Neural progenitor cell (in vitro differentiated cells): ENCODE measurements around the gene PHETA1. TPM values are rescaled to one million over a fixed set of nuclear protein-coding genes. Genes with fewer than 3 reads are reported as not detected.

Experiments used
- DNase-seq: peaks from one replicate; pipeline ENCODE4 v3.0.0-alpha.2; 2016; ENCODE audit warnings: low spot score
- H2AFZ ChIP-seq: fragments of 200-600 bp; sonication (generic); replicated peaks from 2 replicates; pipeline ENCODE4 v1.6.1; 2016; ENCODE audit warnings: antibody characterized with exemption
- H3F3A ChIP-seq: fragments of 200-600 bp; sonication (generic); 2 replicates; pipeline ENCODE4 v1.6.1; 2016; ENCODE audit warnings: antibody characterized with exemption, low read depth
- H3K27ac ChIP-seq: fragments of 200-600 bp; sonication (generic); 2 replicates; pipeline ENCODE4 v1.5.1; 2016; ENCODE audit warnings: mild to moderate bottlenecking
- H3K27me3 ChIP-seq: fragments of 200-600 bp; sonication (generic); 2 replicates; pipeline ENCODE4 v1.6.1; 2016; ENCODE audit warnings: mild to moderate bottlenecking, moderate library complexity
- H3K36me3 ChIP-seq: fragments of 200-600 bp; sonication (generic); 2 replicates; pipeline ENCODE4 v1.5.1; 2016
- H3K4me1 ChIP-seq: fragments of 200-600 bp; sonication (generic); 2 replicates; pipeline ENCODE4 v1.6.1; 2016; ENCODE audit warnings: mixed run types
- H3K4me2 ChIP-seq: fragments of 200-600 bp; sonication (generic); 2 replicates; pipeline ENCODE4 v1.6.1; 2016
- H3K4me3 ChIP-seq: fragments of 200-600 bp; sonication (generic); 2 replicates; pipeline ENCODE4 v1.5.1; 2016
- H3K79me2 ChIP-seq: fragments of 200-600 bp; sonication (generic); 2 replicates; pipeline ENCODE4 v1.6.1; 2016; ENCODE audit warnings: low read depth
- H3K9ac ChIP-seq: fragments of 200-600 bp; sonication (generic); 2 replicates; pipeline ENCODE4 v1.6.1; 2016
- H3K9me3 ChIP-seq: fragments of 200-600 bp; sonication (generic); 2 replicates; pipeline ENCODE4 v1.5.1; 2016; ENCODE audit warnings: low read depth
- H4K20me1 ChIP-seq: fragments of 200-600 bp; sonication (generic); 2 replicates; pipeline ENCODE4 v1.6.1; 2016; ENCODE audit warnings: low read depth
- H3K27ac Mint-ChIP-seq: 3 replicates; pipeline ENCODE4 v1.8.0; 2021; ENCODE audit warnings: mixed read lengths
- H3K27me3 Mint-ChIP-seq: 2 replicates; pipeline ENCODE4 v1.8.0; 2022; ENCODE audit warnings: low read depth, mild to moderate bottlenecking, inconsistent platforms, moderate library complexity, mixed read lengths; ENCODE audit not compliant: insufficient read depth
- H3K36me3 Mint-ChIP-seq: 3 replicates; pipeline ENCODE4 v1.8.0; 2021; ENCODE audit warnings: mixed read lengths
- H3K4me1 Mint-ChIP-seq: 3 replicates; pipeline ENCODE4 v1.8.0; 2021; ENCODE audit warnings: mixed read lengths
- H3K4me3 Mint-ChIP-seq: 3 replicates; pipeline ENCODE4 v1.8.0; 2021; ENCODE audit warnings: mild to moderate bottlenecking, moderate library complexity, mixed read lengths
- H3K9me3 Mint-ChIP-seq: 3 replicates; pipeline ENCODE4 v1.8.0; 2020; ENCODE audit warnings: mixed read lengths
- CTCF ChIP-seq: fragments of 200-600 bp; sonication (generic); IDR thresholded peaks from 2 replicates; pipeline ENCODE4 v1.5.1; 2017; ENCODE audit warnings: antibody characterized with exemption, mild to moderate bottlenecking
- EZH2 ChIP-seq: fragments of 200-600 bp; sonication (generic); IDR thresholded peaks from 2 replicates; pipeline ENCODE4 v1.6.1; 2017; ENCODE audit warnings: antibody characterized with exemption, mild to moderate bottlenecking, moderate library complexity
- EZH2phosphoT487 ChIP-seq: fragments of 200-600 bp; sonication (generic); IDR thresholded peaks from 2 replicates; pipeline ENCODE4 v1.6.1; 2017; ENCODE audit warnings: antibody characterized with exemption
- total RNA-seq: library from RNA; depleted of rRNA; stranded (reverse); fragments of >200 nt; gene quantifications from 2 replicates; pipeline ENCODE4 v1.2.3, GENCODE V29; 2015; ENCODE audit warnings: low replicate concordance

Gene PHETA1
- total RNA-seq, 1 donor from 2014 or later = 1.5 TPM

GRCh38 chr12:111354511-111354910, 14.4 kb downstream of the PHETA1 start:
- Histone ChIP-seq H3K27me3 (no peaks in the 10 kb centered on the region), H3K27ac (no peak overlapping the region), H3K4me3 (no peak overlapping the region), H3K4me1 (no peaks in the 10 kb centered on the region), H3K36me3 (no peaks in the 10 kb centered on the region), H3F3A (peaks cover 4% of the 10 kb centered on the region), H3K79me2 (no peaks in the 10 kb centered on the region), H3K9ac (no peak overlapping the region), H3K9me3 (no peaks in the 10 kb centered on the region), H3K4me2 (no peak overlapping the region), H4K20me1 (no peaks in the 10 kb centered on the region), H2AFZ (no peak overlapping the region)
- Mint-ChIP-seq H3K27ac (no peak overlapping the region), H3K4me3 (no peak overlapping the region), H3K27me3 (no peaks in the 10 kb centered on the region), H3K4me1 (peaks cover 2% of the 10 kb centered on the region), H3K9me3 (no peaks in the 10 kb centered on the region), H3K36me3 (no peaks in the 10 kb centered on the region)
- no peak for TF ChIP-seq EZH2phosphoT487
- TF ChIP-seq CTCF = no peak
- TF ChIP-seq EZH2 = no peak
- DNase-seq = no peak

GRCh38 chr12:111353603-111354295, 15.1 kb downstream of the PHETA1 start:
- no peak overlapping the region for H2AFZ ChIP-seq
- no peak overlapping the region for H3K4me2 ChIP-seq
- Mint-ChIP-seq H3K27ac (no peak overlapping the region), H3K4me1 (no peaks in the 10 kb centered on the region), H3K27me3 (no peaks in the 10 kb centered on the region), H3K4me3 (no peak overlapping the region), H3K9me3 (peaks cover 3% of the 10 kb centered on the region), H3K36me3 (peaks cover 5% of the 10 kb centered on the region)
- no peak overlapping the region for H3K27ac ChIP-seq
- no peak overlapping the region for H3K4me3 ChIP-seq
- no peaks in the 10 kb centered on the region for H3K79me2 ChIP-seq
- H3K9ac ChIP-seq = no peak overlapping the region
- DNase-seq = no peak
- H3F3A ChIP-seq = no peaks in the 10 kb centered on the region
- H4K20me1 ChIP-seq = no peaks in the 10 kb centered on the region
- TF ChIP-seq CTCF (no peak), EZH2 (no peak), EZH2phosphoT487 (no peak)
- H3K9me3 ChIP-seq = no peaks in the 10 kb centered on the region
- H3K27me3 ChIP-seq = no peaks in the 10 kb centered on the region
- no peaks in the 10 kb centered on the region for H3K4me1 ChIP-seq
- no peaks in the 10 kb centered on the region for H3K36me3 ChIP-seq

- Histone ChIP-seq H3K79me2 (no peaks in the 10 kb centered on the region), H3F3A (no peaks in the 10 kb centered on the region), H3K27ac (no peak overlapping the region), H3K27me3 (no peaks in the 10 kb centered on the region), H3K4me3 (no peak overlapping the region), H3K4me2 (no peak overlapping the region), H3K36me3 (no peaks in the 10 kb centered on the region), H3K9ac (no peak overlapping the region), H3K9me3 (no peaks in the 10 kb centered on the region), H4K20me1 (no peaks in the 10 kb centered on the region), H3K4me1 (no peaks in the 10 kb centered on the region), H2AFZ (no peak overlapping the region)
- H3K36me3 Mint-ChIP-seq = peaks cover 8% of the 10 kb centered on the region
- DNase-seq = no peak
- H3K4me1 Mint-ChIP-seq = no peaks in the 10 kb centered on the region
- peaks cover 8% of the 10 kb centered on the region for H3K9me3 Mint-ChIP-seq
- H3K27me3 Mint-ChIP-seq = no peaks in the 10 kb centered on the region
- no peak overlapping the region for H3K27ac Mint-ChIP-seq
- no peak overlapping the region for H3K4me3 Mint-ChIP-seq
- TF ChIP-seq EZH2phosphoT487 = no peak
- no peak for TF ChIP-seq EZH2
- TF ChIP-seq CTCF = no peak
Measured at GRCh38 chr12:111353026-111353425, 15.9 kb downstream of the PHETA1 start.
